GM23248 (cell line): ENCODE results near the gene CFTR. TPM values are rescaled to one million over a fixed set of nuclear protein-coding genes. Genes with fewer than 3 reads are reported as not detected.

Experiments used
- DNase-seq: peaks from one replicate; pipeline ENCODE4 v3.0.0-alpha.2; 2015
- H2AFZ ChIP-seq: fragments of 200-600 bp; sonication (generic); 2 replicates; pipeline ENCODE4 v1.6.1; 2016; ENCODE audit warnings: antibody characterized with exemption
- H3F3A ChIP-seq: fragments of 200-600 bp; sonication (generic); 2 replicates; pipeline ENCODE4 v1.6.1; 2016; ENCODE audit warnings: mild to moderate bottlenecking, antibody characterized with exemption, mixed run types; ENCODE audit not compliant: insufficient read depth
- H3K27ac ChIP-seq: fragments of 200-600 bp; sonication (generic); 2 replicates; pipeline ENCODE4 v1.5.1; 2016; ENCODE audit warnings: mild to moderate bottlenecking
- H3K27me3 ChIP-seq: fragments of 200-600 bp; sonication (generic); replicated peaks from 2 replicates; pipeline ENCODE4 v1.6.1; 2016; ENCODE audit warnings: mild to moderate bottlenecking; ENCODE audit not compliant: insufficient read depth
- H3K36me3 ChIP-seq: fragments of 200-600 bp; sonication (generic); 2 replicates; pipeline ENCODE4 v1.6.1; 2016; ENCODE audit warnings: low read depth, mild to moderate bottlenecking
- H3K4me1 ChIP-seq: fragments of 200-600 bp; sonication (generic); 2 replicates; pipeline ENCODE4 v1.6.1; 2016; ENCODE audit warnings: mild to moderate bottlenecking; ENCODE audit not compliant: insufficient read depth
- H3K4me2 ChIP-seq: fragments of 200-600 bp; sonication (generic); one replicate; pipeline ENCODE4 v1.6.1; 2016; ENCODE audit warnings: mild to moderate bottlenecking; ENCODE audit not compliant: unreplicated experiment
- H3K4me3 ChIP-seq: fragments of 200-600 bp; sonication (generic); 2 replicates; pipeline ENCODE4 v1.5.1; 2016; ENCODE audit warnings: mild to moderate bottlenecking
- H3K79me2 ChIP-seq: fragments of 200-600 bp; sonication (generic); 2 replicates; pipeline ENCODE4 v1.6.1; 2016; ENCODE audit warnings: mild to moderate bottlenecking; ENCODE audit not compliant: insufficient read depth
- H3K9ac ChIP-seq: fragments of 200-600 bp; sonication (generic); 2 replicates; pipeline ENCODE4 v1.6.1; 2016; ENCODE audit warnings: mild to moderate bottlenecking
- H3K9me2 ChIP-seq: fragments of 200-600 bp; sonication (generic); 2 replicates; pipeline ENCODE4 v1.6.1; 2016; ENCODE audit warnings: mixed run types, mild to moderate bottlenecking, moderate library complexity; ENCODE audit not compliant: insufficient read depth
- H3K9me3 ChIP-seq: fragments of 200-600 bp; sonication (generic); one replicate; pipeline ENCODE4 v1.6.1; 2017; ENCODE audit warnings: low read depth
- H4K20me1 ChIP-seq: fragments of 200-600 bp; sonication (generic); 2 replicates; pipeline ENCODE4 v1.6.0; 2016; ENCODE audit not compliant: insufficient read depth
- EZH2 ChIP-seq: fragments of 200-600 bp; sonication (generic); IDR thresholded peaks from 2 replicates; pipeline ENCODE4 v1.6.1; 2018; ENCODE audit warnings: antibody characterized with exemption, mild to moderate bottlenecking; ENCODE audit not compliant: insufficient read depth, poor library complexity, severe bottlenecking
- EZH2phosphoT487 ChIP-seq: fragments of 200-600 bp; sonication (generic); IDR thresholded peaks from 2 replicates; pipeline ENCODE4 v1.6.1; 2018; ENCODE audit warnings: antibody characterized with exemption, moderate library complexity, mild to moderate bottlenecking, low read depth; ENCODE audit not compliant: insufficient read depth
- WGBS, 2 experiments: methylation state at CpG; one replicate each; pipeline ENCODE4 v1.1.6; 2015 to 2017; ENCODE audit warnings: low lambda C conversion rate in 2 of 2, low coverage in 1 of 2; ENCODE audit errors: missing lambda C conversion rate in 2 of 2; 5-methylcytosine and 5-hydroxymethylcytosine counted together
- in situ Hi-C: fragments of 300-500 bp; cut with MboI; formaldehyde crosslinking; loops from 2 replicates; pipeline ENCODE4 v1.15.0; 2020
- polyA plus RNA-seq: library from polyadenylated mRNA; unstranded; fragments of >200 nt; fragmentation: Nextera tagmentation; extraction: Ambion mirVana; gene quantifications from 2 replicates; pipeline ENCODE4 v1.2.1, GENCODE V29; 2016
- total RNA-seq: library from RNA; depleted of rRNA; stranded (reverse); fragments of >200 nt; shearing (Covaris generic); gene quantifications from 2 replicates; pipeline ENCODE4 v1.2.3, GENCODE V29; 2014

Gene CFTR
- total and polyA plus RNA-seq, 2 experiments from 2014 or later, result not detected

- no peak overlapping the region for H3K9ac ChIP-seq
- H3K36me3 ChIP-seq, result no peaks in the 10 kb centered on the region
- no peak overlapping the region for H2AFZ ChIP-seq
- H4K20me1 ChIP-seq, result no peaks in the 10 kb centered on the region
- 3 to 6% methylated on average over 2 of the region's 2 CpGs for WGBS, 2 experiments
- no peaks in the 10 kb centered on the region for H3K4me1 ChIP-seq
- in situ Hi-C loops, result no loop called here
- DNase-seq, result no peak
- H3K27me3 ChIP-seq, result 0 out of 2 replicates have a peak, but pooled peaks cover 5% of the 10 kb centered on the region
- no peak overlapping the region for H3K27ac ChIP-seq
- H3K9me3 ChIP-seq, result no peaks in the 10 kb centered on the region
- no peak overlapping the region for H3K4me2 ChIP-seq
- no peak for TF ChIP-seq EZH2phosphoT487
- TF ChIP-seq EZH2, result no peak
- H3K9me2 ChIP-seq, result no peaks in the 10 kb centered on the region
- H3K4me3 ChIP-seq, result no peak overlapping the region
- no peaks in the 10 kb centered on the region for H3K79me2 ChIP-seq
- H3F3A ChIP-seq, result no peaks in the 10 kb centered on the region
Measured at GRCh38 chr7:117489430-117489829, 9.6 kb downstream of the CFTR start.

- H3K9me3 ChIP-seq, result no peaks in the 10 kb centered on the region
- H3K4me2 ChIP-seq, result no peak overlapping the region
- in situ Hi-C loops, result no loop called here
- TF ChIP-seq EZH2phosphoT487 (no peak), EZH2 (no peak)
- no peaks in the 10 kb centered on the region for H3F3A ChIP-seq
- H3K27ac ChIP-seq, result no peak overlapping the region
- no peak for DNase-seq
- no peaks in the 10 kb centered on the region for H3K9me2 ChIP-seq
- no peaks in the 10 kb centered on the region for H3K36me3 ChIP-seq
- H4K20me1 ChIP-seq, result no peaks in the 10 kb centered on the region
- no peak overlapping the region for H3K9ac ChIP-seq
- H3K4me3 ChIP-seq, result no peak overlapping the region
- no peaks in the 10 kb centered on the region for H3K79me2 ChIP-seq
- H3K4me1 ChIP-seq, result no peaks in the 10 kb centered on the region
- H3K27me3 ChIP-seq, result 0 out of 2 replicates have a peak, but pooled peaks cover 5% of the 10 kb centered on the region
- WGBS, 2 experiments, result 24 to 33% methylated on average over 1 of the region's 1 CpG
- H2AFZ ChIP-seq, result no peak overlapping the region
Measured at GRCh38 chr7:117489911-117490310, 10.1 kb downstream of the CFTR start.

GRCh38 chr7:117492649-117493048 is 12.8 kb downstream of the CFTR start:
- H3K79me2 ChIP-seq, result no peaks in the 10 kb centered on the region
- H3K27ac ChIP-seq, result no peak overlapping the region
- in situ Hi-C loops, result no loop called here
- no peaks in the 10 kb centered on the region for H3F3A ChIP-seq
- TF ChIP-seq EZH2phosphoT487 (no peak), EZH2 (no peak)
- no peak overlapping the region for H2AFZ ChIP-seq
- H3K4me2 ChIP-seq, result no peak overlapping the region
- no peaks in the 10 kb centered on the region for H3K36me3 ChIP-seq
- no peaks in the 10 kb centered on the region for H4K20me1 ChIP-seq
- DNase-seq, result no peak
- WGBS, 2 experiments, result 0% methylated on average over 2 of the region's 2 CpGs
- no peaks in the 10 kb centered on the region for H3K27me3 ChIP-seq
- H3K9me2 ChIP-seq, result no peaks in the 10 kb centered on the region
- H3K4me3 ChIP-seq, result no peak overlapping the region
- H3K9ac ChIP-seq, result no peak overlapping the region
- H3K4me1 ChIP-seq, result no peaks in the 10 kb centered on the region
- H3K9me3 ChIP-seq, result no peaks in the 10 kb centered on the region

GRCh38 chr7:117493460-117493859 is 13.6 kb downstream of the CFTR start:
- H3K36me3 ChIP-seq, result no peaks in the 10 kb centered on the region
- no peak overlapping the region for H3K9ac ChIP-seq
- no peak overlapping the region for H2AFZ ChIP-seq
- no peaks in the 10 kb centered on the region for H4K20me1 ChIP-seq
- H3K4me3 ChIP-seq, result no peak overlapping the region
- no peak for DNase-seq
- H3K27me3 ChIP-seq, result no peaks in the 10 kb centered on the region
- no peaks in the 10 kb centered on the region for H3K9me2 ChIP-seq
- 13 to 20% methylated on average over 2 of the region's 2 CpGs for WGBS, 2 experiments
- no peaks in the 10 kb centered on the region for H3K79me2 ChIP-seq
- H3F3A ChIP-seq, result no peaks in the 10 kb centered on the region
- H3K9me3 ChIP-seq, result no peaks in the 10 kb centered on the region
- no peak overlapping the region for H3K4me2 ChIP-seq
- H3K27ac ChIP-seq, result no peak overlapping the region
- H3K4me1 ChIP-seq, result no peaks in the 10 kb centered on the region
- no peak for TF ChIP-seq EZH2phosphoT487
- TF ChIP-seq EZH2, result no peak
- in situ Hi-C loops, result no loop called here

- WGBS, 2 experiments, result 0% methylated on average over 1 of the region's 1 CpG
Measured at GRCh38 chr7:117495308-117495707, 15.5 kb downstream of the CFTR start.

More at GRCh38 chr7:117495308-117495707, 15.5 kb downstream of the CFTR start:
- in situ Hi-C loops, result no loop called here
- Histone ChIP-seq H2AFZ (no peak overlapping the region), H3K27ac (no peak overlapping the region), H3K4me1 (no peaks in the 10 kb centered on the region), H3K4me2 (no peak overlapping the region), H3K4me3 (no peak overlapping the region), H4K20me1 (no peaks in the 10 kb centered on the region), H3K9me2 (no peaks in the 10 kb centered on the region), H3K9ac (no peak overlapping the region), H3F3A (no peaks in the 10 kb centered on the region), H3K36me3 (no peaks in the 10 kb centered on the region), H3K27me3 (no peaks in the 10 kb centered on the region), H3K9me3 (no peaks in the 10 kb centered on the region), H3K79me2 (no peaks in the 10 kb centered on the region)
- DNase-seq, result no peak
- no peak for TF ChIP-seq EZH2
- no peak for TF ChIP-seq EZH2phosphoT487
